Karpas-422 (cell line): ENCODE results near the gene ZBTB17. TPM values are rescaled to one million over a fixed set of nuclear protein-coding genes. Genes with fewer than 3 reads are reported as not detected.

Experiments used
- DNase-seq: peaks from one replicate; pipeline ENCODE4 v3.0.0-alpha.2; 2015
- H2AFZ ChIP-seq: fragments of 200-600 bp; sonication (generic); 2 replicates; pipeline ENCODE4 v1.6.1; 2014; ENCODE audit warnings: antibody characterized with exemption, low read length, mixed read lengths
- H3K27ac ChIP-seq: fragments of 200-600 bp; sonication (generic); 2 replicates; pipeline ENCODE4 v1.5.1; 2014; ENCODE audit warnings: mild to moderate bottlenecking, low read length, moderate library complexity
- H3K27me3 ChIP-seq: fragments of 200-600 bp; sonication (generic); 2 replicates; pipeline ENCODE4 v1.6.1; 2014; ENCODE audit warnings: low read length, mixed read lengths
- H3K36me3 ChIP-seq: fragments of 200-600 bp; sonication (generic); 2 replicates; pipeline ENCODE4 v1.6.1; 2014; ENCODE audit warnings: low read length, mixed read lengths; ENCODE audit not compliant: insufficient read depth
- H3K4me1 ChIP-seq: fragments of 200-600 bp; sonication (generic); 2 replicates; pipeline ENCODE4 v1.6.1; 2014; ENCODE audit warnings: mild to moderate bottlenecking, low read length, mixed read lengths
- H3K4me2 ChIP-seq: fragments of 200-600 bp; sonication (generic); 2 replicates; pipeline ENCODE4 v1.6.1; 2014; ENCODE audit warnings: low read length, low read depth, mild to moderate bottlenecking; ENCODE audit not compliant: poor library complexity, severe bottlenecking
- H3K4me3 ChIP-seq: fragments of 200-600 bp; sonication (generic); 2 replicates; pipeline ENCODE4 v1.5.1; 2014; ENCODE audit warnings: mild to moderate bottlenecking, antibody characterized with exemption, low read length, mixed read lengths
- H3K79me2 ChIP-seq: fragments of 200-600 bp; sonication (generic); 2 replicates; pipeline ENCODE4 v1.6.1; 2014; ENCODE audit warnings: mild to moderate bottlenecking, low read length, mixed read lengths
- H3K9ac ChIP-seq: fragments of 200-600 bp; sonication (generic); 2 replicates; pipeline ENCODE4 v1.6.0; 2014; ENCODE audit warnings: low read length
- H3K9me2 ChIP-seq: fragments of 200-600 bp; sonication (generic), shearing (Covaris generic); replicated peaks from 2 replicates; pipeline ENCODE4 v1.6.0; 2014; ENCODE audit warnings: mild to moderate bottlenecking, low read length, moderate library complexity; ENCODE audit not compliant: insufficient read depth
- H3K9me3 ChIP-seq: fragments of 300-700, 200-600 bp; sonication (generic); 2 replicates; pipeline ENCODE4 v1.6.1; 2014; ENCODE audit warnings: low read length, mixed read lengths
- H4K20me1 ChIP-seq: fragments of 200-600 bp; sonication (generic); 2 replicates; pipeline ENCODE4 v1.6.1; 2014; ENCODE audit warnings: mild to moderate bottlenecking, antibody characterized with exemption, low read length, low read depth; ENCODE audit not compliant: insufficient read depth
- total RNA-seq: library from RNA; depleted of rRNA; stranded (reverse); fragments of >200 nt; shearing (Covaris generic); gene quantifications from 2 replicates; pipeline ENCODE4 v1.2.3, GENCODE V29; 2014; ENCODE audit warnings: low replicate concordance

The ZBTB17 gene
- total RNA-seq, 1 experiment from 2014 or later: 25.9 TPM

- H3K9me3 ChIP-seq: no peaks in the 10 kb centered on the region
- H3K9ac ChIP-seq: no peak overlapping the region
- no peak overlapping the region for H3K4me2 ChIP-seq
Observed at GRCh38 chr1:16018749-16019643, 43.1 kb upstream of the ZBTB17 start.

GRCh38 chr1:16018308-16018707 lies 42.4 kb upstream of the ZBTB17 start:
- Histone ChIP-seq H2AFZ (no peak overlapping the region), H3K4me2 (no peak overlapping the region)

More at GRCh38 chr1:16018749-16019643, 43.1 kb upstream of the ZBTB17 start:
- no peaks in the 10 kb centered on the region for H3K79me2 ChIP-seq
- H3K4me3 ChIP-seq: no peak overlapping the region
- H3K27me3 ChIP-seq: no peaks in the 10 kb centered on the region
- H3K27ac ChIP-seq: no peak overlapping the region
- no peaks in the 10 kb centered on the region for H3K9me2 ChIP-seq
- peaks cover 8% of the 10 kb centered on the region for H3K4me1 ChIP-seq
- no peaks in the 10 kb centered on the region for H3K36me3 ChIP-seq
- H4K20me1 ChIP-seq: no peaks in the 10 kb centered on the region
- no peak for DNase-seq
- no peak overlapping the region for H2AFZ ChIP-seq

GRCh38 chr1:16017461-16018303 lies 41.8 kb upstream of the ZBTB17 start, which contains the start of gene HSPB7:
HSPB7 (minus strand) TSS chr1:16018043; CDS start chr1:16017963, 80 bp downstream.
- Histone ChIP-seq H3K9ac (no peak within 1 kb of the TSS), H3K27me3 (no peaks in the 10 kb centered on the region), H2AFZ (no peak within 1 kb of the TSS), H3K4me1 (peaks cover 13% of the 10 kb centered on the region), H3K4me2 (no peak within 1 kb of the TSS), H3K9me3 (no peaks in the 10 kb centered on the region), H3K79me2 (no peaks in the 10 kb centered on the region), H3K9me2 (no peaks in the 10 kb centered on the region), H4K20me1 (no peaks in the 10 kb centered on the region), H3K27ac (no peak within 1 kb of the TSS), H3K4me3 (no peak within 1 kb of the TSS), H3K36me3 (no peaks in the 10 kb centered on the region)
- peak; percentile 58 for DNase-seq

More at GRCh38 chr1:16018308-16018707, 42.4 kb upstream of the ZBTB17 start:
- Histone ChIP-seq H3K9ac (no peak overlapping the region), H3K4me3 (no peak overlapping the region), H3K36me3 (no peaks in the 10 kb centered on the region), H3K79me2 (no peaks in the 10 kb centered on the region), H3K27me3 (no peaks in the 10 kb centered on the region), H3K27ac (no peak overlapping the region), H4K20me1 (no peaks in the 10 kb centered on the region), H3K9me2 (no peaks in the 10 kb centered on the region), H3K4me1 (peaks cover 8% of the 10 kb centered on the region), H3K9me3 (no peaks in the 10 kb centered on the region)
- DNase-seq: no peak

DNA sequence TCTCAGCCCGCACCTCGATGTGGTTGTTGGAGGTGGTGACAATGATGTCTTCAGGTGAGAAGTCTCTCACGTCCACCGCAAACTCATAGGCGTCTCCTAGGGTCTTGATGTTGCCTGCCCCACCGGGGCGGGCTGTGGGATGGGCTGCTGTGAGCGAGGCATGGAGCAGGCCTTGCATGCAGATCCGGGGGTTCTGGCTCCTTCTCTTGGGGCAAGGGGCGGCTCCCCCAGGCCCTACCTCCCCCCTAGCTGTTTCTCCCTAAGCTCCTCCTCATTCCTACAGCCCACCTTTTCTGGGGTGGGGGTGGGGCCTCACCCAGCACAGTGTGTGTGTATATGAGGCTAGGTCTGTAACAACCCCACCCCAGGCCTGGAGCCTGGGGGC lies 41.2 kb upstream of the ZBTB17 start:
- Histone ChIP-seq H4K20me1 (no peaks in the 10 kb centered on the region), H3K36me3 (no peaks in the 10 kb centered on the region), H3K4me1 (peaks cover 15% of the 10 kb centered on the region), H3K9me3 (no peaks in the 10 kb centered on the region), H3K9ac (no peak overlapping the region), H3K27me3 (no peaks in the 10 kb centered on the region), H3K79me2 (no peaks in the 10 kb centered on the region), H2AFZ (no peak overlapping the region), H3K4me3 (no peak overlapping the region), H3K27ac (no peak overlapping the region), H3K9me2 (no peaks in the 10 kb centered on the region), H3K4me2 (no peak overlapping the region)
- DNase-seq: no peak

DNA sequence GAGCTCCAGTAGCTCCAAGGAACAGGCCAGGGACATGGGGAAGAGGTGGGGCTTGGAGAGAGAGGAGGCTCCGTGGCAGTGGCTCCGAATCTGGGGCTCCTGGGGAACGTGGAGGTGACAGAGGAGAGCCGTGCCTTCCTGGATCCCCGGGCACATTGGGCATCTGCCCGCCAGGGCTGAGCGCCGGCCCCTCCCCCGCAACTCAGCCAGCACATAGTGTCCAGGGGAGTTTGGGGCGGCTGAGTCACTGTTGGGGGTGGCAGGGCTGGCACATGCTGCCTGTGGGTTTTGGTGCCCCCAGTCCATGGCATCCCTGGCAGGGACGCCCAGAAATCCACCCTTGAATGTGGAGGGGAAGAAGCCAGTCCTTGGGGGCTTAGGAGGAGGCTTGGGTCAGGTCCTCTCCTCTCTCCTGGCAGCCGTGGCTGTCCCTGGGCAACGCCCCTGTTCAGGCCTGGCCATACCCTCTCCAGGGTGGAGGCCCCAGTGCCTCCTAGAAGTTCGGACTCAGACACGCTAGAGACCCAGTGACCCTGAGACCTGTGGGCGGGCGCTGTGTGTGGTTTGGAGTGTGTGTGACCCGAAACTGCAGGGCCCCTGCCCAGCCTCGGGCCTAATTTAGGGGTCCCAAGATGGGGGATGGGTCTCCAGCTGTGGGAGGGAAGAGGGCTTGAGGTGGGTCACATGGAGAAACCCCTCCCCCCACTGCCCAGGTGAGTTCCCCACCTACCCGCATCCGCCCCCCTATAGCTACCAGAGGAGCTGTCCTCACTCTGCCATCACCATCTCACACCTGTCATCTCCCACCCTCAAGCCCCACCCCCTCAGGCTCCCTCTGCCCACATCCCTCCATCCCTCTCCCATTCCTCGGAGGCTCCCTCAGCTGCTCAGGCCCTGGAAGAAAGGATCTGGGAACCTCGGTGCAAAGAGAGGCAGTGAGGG lies 40.3 kb upstream of the ZBTB17 start:
- Histone ChIP-seq H3K4me3 (no peak overlapping the region), H3K9ac (no peak overlapping the region), H3K79me2 (no peaks in the 10 kb centered on the region), H3K36me3 (no peaks in the 10 kb centered on the region), H3K9me2 (no peaks in the 10 kb centered on the region), H3K4me1 (peaks cover 15% of the 10 kb centered on the region), H3K27ac (no peak overlapping the region), H3K27me3 (no peaks in the 10 kb centered on the region), H2AFZ (no peak overlapping the region), H3K4me2 (no peak overlapping the region), H4K20me1 (no peaks in the 10 kb centered on the region), H3K9me3 (no peaks in the 10 kb centered on the region)
- no peak for DNase-seq

GRCh38 chr1:16015491-16015890 lies 39.6 kb upstream of the ZBTB17 start:
- H3K27me3 ChIP-seq: no peaks in the 10 kb centered on the region
- no peaks in the 10 kb centered on the region for H3K9me3 ChIP-seq
- no peaks in the 10 kb centered on the region for H4K20me1 ChIP-seq
- peaks cover 15% of the 10 kb centered on the region for H3K4me1 ChIP-seq
- H3K4me2 ChIP-seq: no peak overlapping the region
- no peak overlapping the region for H3K9ac ChIP-seq
- no peak overlapping the region for H3K27ac ChIP-seq
- no peak for DNase-seq
- no peaks in the 10 kb centered on the region for H3K79me2 ChIP-seq
- H2AFZ ChIP-seq: no peak overlapping the region
- H3K36me3 ChIP-seq: no peaks in the 10 kb centered on the region
- H3K9me2 ChIP-seq: no peaks in the 10 kb centered on the region
- H3K4me3 ChIP-seq: no peak overlapping the region

GRCh38 chr1:16014509-16015482 lies 38.9 kb upstream of the ZBTB17 start:
- no peaks in the 10 kb centered on the region for H3K36me3 ChIP-seq
- no peaks in the 10 kb centered on the region for H4K20me1 ChIP-seq
- no peak overlapping the region for H3K9ac ChIP-seq
- no peak overlapping the region for H3K4me2 ChIP-seq
- no peak overlapping the region for H3K4me3 ChIP-seq
- H2AFZ ChIP-seq: no peak overlapping the region
- H3K9me2 ChIP-seq: no peaks in the 10 kb centered on the region
- no peak overlapping the region for H3K27ac ChIP-seq
- H3K4me1 ChIP-seq: peaks cover 15% of the 10 kb centered on the region
- no peaks in the 10 kb centered on the region for H3K79me2 ChIP-seq
- no peak for DNase-seq
- no peaks in the 10 kb centered on the region for H3K27me3 ChIP-seq
- H3K9me3 ChIP-seq: no peaks in the 10 kb centered on the region
